HCT116 (cell line): ENCODE results near the gene GGACT.

Source experiments
- ELF1 ChIP-seq: IDR thresholded peaks from 2 replicates; pipeline ENCODE4 v1.6.1; 2012; ENCODE audit warnings: low read depth, borderline replicate concordance
- EZH2 ChIP-seq: fragments of 200-600 bp; sonication (generic); IDR thresholded peaks from 2 replicates; pipeline ENCODE4 v1.6.1; 2017; ENCODE audit warnings: antibody characterized with exemption, mixed run types
- JUND ChIP-seq: IDR thresholded peaks from 2 replicates; pipeline ENCODE4 v1.6.1; 2012
- POLR2AphosphoS5 ChIP-seq: IDR thresholded peaks from 2 replicates; pipeline ENCODE4 v1.6.1; 2011; ENCODE audit warnings: mild to moderate bottlenecking, low read depth, low read length, moderate library complexity
- SIN3A ChIP-seq: IDR thresholded peaks from 2 replicates; pipeline ENCODE4 v1.6.1; 2012; ENCODE audit warnings: low read depth
- TF ChIP-seq, protein P1 (sequence below): IDR thresholded peaks from 2 replicates; pipeline ENCODE4 v1.6.1; 2012; ENCODE audit warnings: low read depth
- TF ChIP-seq, protein P2 (sequence below), 3 experiments: fragments of 200-600 bp in 1 of 3; sonication (generic) in 1 of 3; IDR thresholded peaks in 2 of 3; conservative IDR thresholded peaks in 1 of 3; 2 replicates each; pipeline ENCODE4 v1.5.1; 2012 to 2017; ENCODE audit warnings: low read depth in 2 of 3, low read length in 2 of 3, antibody characterized with exemption in 1 of 3, borderline replicate concordance in 1 of 3, control low read depth in 1 of 3, mild to moderate bottlenecking in 1 of 3, mixed read lengths in 1 of 3, mixed run types in 1 of 3, moderate library complexity in 1 of 3; ENCODE audit not compliant: insufficient read depth in 1 of 3

DNA sequence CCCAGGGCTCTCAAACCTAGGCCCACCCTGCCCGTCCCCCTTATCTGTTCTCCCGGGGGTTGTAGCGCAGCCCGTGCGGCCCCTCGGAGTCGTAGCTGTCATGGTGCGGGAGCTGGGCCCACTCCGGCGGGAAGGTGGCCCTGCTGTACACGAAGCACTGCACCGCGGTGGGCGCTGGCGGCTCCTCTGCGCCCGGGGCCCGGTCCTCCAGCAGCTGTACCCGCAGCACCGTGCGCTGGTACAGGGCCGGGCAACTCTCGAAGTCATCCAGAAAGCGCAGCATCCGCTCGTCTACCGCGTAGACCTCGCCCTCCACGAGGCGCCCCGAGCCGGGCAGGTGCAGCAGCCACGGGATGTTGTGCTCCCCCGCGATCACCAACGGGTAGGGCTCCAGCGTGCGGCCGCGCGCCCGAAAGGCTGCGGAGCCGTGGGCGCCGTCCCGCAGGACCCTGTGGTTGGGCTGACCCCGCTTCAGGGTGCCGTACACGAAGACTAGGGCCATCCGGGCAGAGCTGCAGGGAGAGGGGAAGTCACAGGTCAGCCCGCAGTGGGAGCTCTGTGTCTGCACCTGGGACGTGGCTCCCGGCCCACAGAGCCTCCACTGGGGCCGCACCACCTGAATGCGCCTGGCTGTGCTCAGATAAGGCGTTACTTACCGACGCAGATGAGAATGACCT is 56.4 kb downstream of the GGACT start:
- TF ChIP-seq EZH2 (no peak), SIN3A (no peak), POLR2AphosphoS5 (no peak), JUND (no peak), ELF1 (no peak)
- TF ChIP-seq, protein P1, sequence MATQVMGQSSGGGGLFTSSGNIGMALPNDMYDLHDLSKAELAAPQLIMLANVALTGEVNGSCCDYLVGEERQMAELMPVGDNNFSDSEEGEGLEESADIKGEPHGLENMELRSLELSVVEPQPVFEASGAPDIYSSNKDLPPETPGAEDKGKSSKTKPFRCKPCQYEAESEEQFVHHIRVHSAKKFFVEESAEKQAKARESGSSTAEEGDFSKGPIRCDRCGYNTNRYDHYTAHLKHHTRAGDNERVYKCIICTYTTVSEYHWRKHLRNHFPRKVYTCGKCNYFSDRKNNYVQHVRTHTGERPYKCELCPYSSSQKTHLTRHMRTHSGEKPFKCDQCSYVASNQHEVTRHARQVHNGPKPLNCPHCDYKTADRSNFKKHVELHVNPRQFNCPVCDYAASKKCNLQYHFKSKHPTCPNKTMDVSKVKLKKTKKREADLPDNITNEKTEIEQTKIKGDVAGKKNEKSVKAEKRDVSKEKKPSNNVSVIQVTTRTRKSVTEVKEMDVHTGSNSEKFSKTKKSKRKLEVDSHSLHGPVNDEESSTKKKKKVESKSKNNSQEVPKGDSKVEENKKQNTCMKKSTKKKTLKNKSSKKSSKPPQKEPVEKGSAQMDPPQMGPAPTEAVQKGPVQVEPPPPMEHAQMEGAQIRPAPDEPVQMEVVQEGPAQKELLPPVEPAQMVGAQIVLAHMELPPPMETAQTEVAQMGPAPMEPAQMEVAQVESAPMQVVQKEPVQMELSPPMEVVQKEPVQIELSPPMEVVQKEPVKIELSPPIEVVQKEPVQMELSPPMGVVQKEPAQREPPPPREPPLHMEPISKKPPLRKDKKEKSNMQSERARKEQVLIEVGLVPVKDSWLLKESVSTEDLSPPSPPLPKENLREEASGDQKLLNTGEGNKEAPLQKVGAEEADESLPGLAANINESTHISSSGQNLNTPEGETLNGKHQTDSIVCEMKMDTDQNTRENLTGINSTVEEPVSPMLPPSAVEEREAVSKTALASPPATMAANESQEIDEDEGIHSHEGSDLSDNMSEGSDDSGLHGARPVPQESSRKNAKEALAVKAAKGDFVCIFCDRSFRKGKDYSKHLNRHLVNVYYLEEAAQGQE, result no peak
- TF ChIP-seq, protein P2, sequence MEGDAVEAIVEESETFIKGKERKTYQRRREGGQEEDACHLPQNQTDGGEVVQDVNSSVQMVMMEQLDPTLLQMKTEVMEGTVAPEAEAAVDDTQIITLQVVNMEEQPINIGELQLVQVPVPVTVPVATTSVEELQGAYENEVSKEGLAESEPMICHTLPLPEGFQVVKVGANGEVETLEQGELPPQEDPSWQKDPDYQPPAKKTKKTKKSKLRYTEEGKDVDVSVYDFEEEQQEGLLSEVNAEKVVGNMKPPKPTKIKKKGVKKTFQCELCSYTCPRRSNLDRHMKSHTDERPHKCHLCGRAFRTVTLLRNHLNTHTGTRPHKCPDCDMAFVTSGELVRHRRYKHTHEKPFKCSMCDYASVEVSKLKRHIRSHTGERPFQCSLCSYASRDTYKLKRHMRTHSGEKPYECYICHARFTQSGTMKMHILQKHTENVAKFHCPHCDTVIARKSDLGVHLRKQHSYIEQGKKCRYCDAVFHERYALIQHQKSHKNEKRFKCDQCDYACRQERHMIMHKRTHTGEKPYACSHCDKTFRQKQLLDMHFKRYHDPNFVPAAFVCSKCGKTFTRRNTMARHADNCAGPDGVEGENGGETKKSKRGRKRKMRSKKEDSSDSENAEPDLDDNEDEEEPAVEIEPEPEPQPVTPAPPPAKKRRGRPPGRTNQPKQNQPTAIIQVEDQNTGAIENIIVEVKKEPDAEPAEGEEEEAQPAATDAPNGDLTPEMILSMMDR (IDR thresholded peaks at IDR 0.05 in 2 of 3, conservative IDR thresholded peaks at IDR 0.05 in 1 of 3; ENCODE audit: borderline replicate concordance in 1 of 3, insufficient read depth in 1 of 3, low read depth in 2 of 3, low read length in 2 of 3), result no peak
